Measurements from ENCODE around the gene DNMT3B. TPM values are rescaled to one million over a fixed set of nuclear protein-coding genes. Genes with fewer than 3 reads are reported as not detected.
"Not testable (repeated sequence)": the region's sequence is repeated elsewhere in the genome, so short reads cannot be mapped to it uniquely, and the experiment has no call there.

Gene DNMT3B
- total RNA-seq (under 1 TPM; 0.44 to 0.82 TPM), polyA plus RNA-seq (under 1 TPM in 2 of 3 donors, not detected in 1; 0.08 to 0.65 TPM), total RNA-seq (0.26 to 3.4 (median 1.5) reads per million in 6 experiments)

- Mint-ChIP-seq H3K9me3 (no peaks in the 10 kb centered on the region), H3K4me3 (peak within 1 kb of the TSS; percentile 83 to 94 (median 88)), H3K27ac (peak within 1 kb of the TSS; percentile 17 to 85 (median 76)), H3K27me3 (no peaks in the 10 kb centered on the region), H3K4me1 (peaks cover 11 to 24% (median 18%) of the 10 kb centered on the region in 4 donors), H3K36me3 (no peaks in the 10 kb centered on the region)
- POLR2A ChIA-PET: interaction anchor here (0.6 to 2.9 kb wide), 7 partner anchors 9 to 1074 kb away, joined by 3 to 29 read pairs (median 3); partner anchors contain the start of genes C20orf203 and COMMD7
- peak; percentile 75 to 78 for ATAC-seq
- DNase-seq: peak; percentile 56 to 81 (median 66)
Observed at GRCh38 chr20:32761831-32762753, at the start of gene DNMT3B. DNMT3B (plus strand) TSS chr20:32762385; CDS start chr20:32780324, 17,939 bp downstream.

GRCh38 chr20:32718749-32719348, 43.3 kb upstream of the DNMT3B start:
- Mint-ChIP-seq H3K9me3 (no peaks in the 10 kb centered on the region), H3K4me1 (peaks cover 2 to 13% (median 6%) of the 10 kb centered on the region in 4 donors)
- POLR2A ChIA-PET: no interaction called here

GRCh38 chr20:32727683-32728082, 34.5 kb upstream of the DNMT3B start:
- no peaks in the 10 kb centered on the region for H3K9me3 Mint-ChIP-seq
- POLR2A ChIA-PET: no interaction called here
- H3K36me3 Mint-ChIP-seq: peaks cover 4 to 58% (median 9%) of the 10 kb centered on the region in 3 donors
- ATAC-seq: no peak
- no peaks in the 10 kb centered on the region for H3K27me3 Mint-ChIP-seq
- H3K4me3 Mint-ChIP-seq: no peak overlapping the region
- H3K27ac Mint-ChIP-seq: peak overlapping the region in 9 of 10 donors; percentile 6 to 90 (median 59)
- no peak for DNase-seq
- peaks cover 18 to 36% (median 21%) of the 10 kb centered on the region in 4 donors for H3K4me1 Mint-ChIP-seq

More at GRCh38 chr20:32718749-32719348, 43.3 kb upstream of the DNMT3B start:
- no peak for DNase-seq
- no peak for ATAC-seq
- peak overlapping the region in 7 of 10 donors; percentile 4 to 73 (median 36) for H3K27ac Mint-ChIP-seq
- H3K36me3 Mint-ChIP-seq: peaks cover 0 to 57% (median 14%) of the 10 kb centered on the region in 3 donors
- no peaks in the 10 kb centered on the region for H3K27me3 Mint-ChIP-seq
- H3K4me3 Mint-ChIP-seq: no peak overlapping the region

DNA sequence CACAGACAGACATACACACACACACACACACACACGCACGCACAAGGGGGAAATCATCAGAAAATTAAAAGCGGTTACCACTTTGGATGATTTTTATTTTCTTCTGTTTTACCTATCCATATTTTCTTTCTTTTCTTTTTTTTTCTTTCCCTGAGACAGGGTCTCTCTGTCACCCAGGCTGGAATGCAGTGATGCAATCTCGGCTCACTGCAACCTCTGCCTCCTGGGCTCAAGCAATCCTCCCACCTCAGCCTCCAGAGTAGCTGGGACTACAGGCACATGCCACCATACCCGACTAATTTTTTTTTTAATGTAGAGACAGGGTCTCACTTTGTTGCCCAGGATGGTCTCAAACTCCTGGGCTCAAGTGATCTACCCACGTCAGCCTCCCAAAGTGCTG, 33.8 kb upstream of the DNMT3B start:
- DNase-seq, H3K27me3 Mint-ChIP-seq, H3K9me3 Mint-ChIP-seq, ATAC-seq, H3K4me3 Mint-ChIP-seq, POLR2A ChIA-PET: not testable (repeated sequence)
- Mint-ChIP-seq H3K27ac (peak overlapping the region in 7 of 10 donors; percentile 6 to 90 (median 60)), H3K36me3 (peaks cover 4 to 61% (median 9%) of the 10 kb centered on the region in 3 donors), H3K4me1 (peaks cover 18 to 37% (median 21%) of the 10 kb centered on the region in 4 donors)

GRCh38 chr20:32729334-32729733, 32.9 kb upstream of the DNMT3B start:
- Mint-ChIP-seq H3K4me1 (peaks cover 18 to 37% (median 21%) of the 10 kb centered on the region in 4 donors), H3K36me3 (peaks cover 4 to 64% (median 9%) of the 10 kb centered on the region in 3 donors), H3K27ac (peak overlapping the region in 2 of 10 donors; percentile 27 to 77)
- not testable (repeated sequence) for DNase-seq, H3K27me3 Mint-ChIP-seq, H3K4me3 Mint-ChIP-seq, ATAC-seq, H3K9me3 Mint-ChIP-seq
- POLR2A ChIA-PET: interaction anchor here (1.0 kb wide), 1 partner anchor 14 kb away, joined by 3 read pairs; the partner anchor contains the start of gene COMMD7

GRCh38 chr20:32731882-32732266, 30.3 kb upstream of the DNMT3B start:
- H3K27ac Mint-ChIP-seq: peak overlapping the region in 7 of 10 donors; percentile 7 to 91 (median 53)
- H3K9me3 Mint-ChIP-seq: no peaks in the 10 kb centered on the region
- peaks cover 23 to 49% (median 31%) of the 10 kb centered on the region in 4 donors for H3K4me1 Mint-ChIP-seq
- no peak for DNase-seq
- peak overlapping the region in 4 of 10 donors; percentile 9 to 75 (median 39) for H3K4me3 Mint-ChIP-seq
- no peaks in the 10 kb centered on the region for H3K27me3 Mint-ChIP-seq
- H3K36me3 Mint-ChIP-seq: peaks cover 0 to 51% (median 0%) of the 10 kb centered on the region in 3 donors
- ATAC-seq: no peak
- POLR2A ChIA-PET: no interaction called here

- ATAC-seq (peak; percentile 81 to 89), DNase-seq (peak in 7 of 10 donors; percentile 21 to 76 (median 46))
- peaks cover 11 to 66% (median 46%) of the 10 kb centered on the region in 4 donors for H3K4me1 Mint-ChIP-seq
- H3K27ac Mint-ChIP-seq: peak overlapping the region; percentile 84 to 97 (median 92)
- H3K27me3 Mint-ChIP-seq: no peaks in the 10 kb centered on the region
- peak overlapping the region; percentile 31 to 80 (median 58) for H3K4me3 Mint-ChIP-seq
- peaks cover 0 to 14% (median 0%) of the 10 kb centered on the region in 3 donors for H3K36me3 Mint-ChIP-seq
- no peaks in the 10 kb centered on the region for H3K9me3 Mint-ChIP-seq
- POLR2A ChIA-PET: interaction anchor here (0.5 to 1.0 kb wide), 4 partner anchors 26 to 84 kb away, joined by 3 to 5 read pairs (median 4); no protein-coding TSS in a partner anchor
Observed at GRCh38 chr20:32737371-32738223, 24.6 kb upstream of the DNMT3B start.

GRCh38 chr20:32741151-32741550, 21.0 kb upstream of the DNMT3B start:
- no peaks in the 10 kb centered on the region for H3K9me3 Mint-ChIP-seq
- peaks cover 0 to 3% (median 0%) of the 10 kb centered on the region in 3 donors for H3K36me3 Mint-ChIP-seq
- H3K27me3 Mint-ChIP-seq: peaks cover 0 to 1% (median 0%) of the 10 kb centered on the region in 5 donors
- ATAC-seq: no peak
- POLR2A ChIA-PET: no interaction called here
- H3K4me3 Mint-ChIP-seq: peak overlapping the region in 5 of 10 donors; percentile 28 to 98 (median 89)
- no peak for DNase-seq
- peaks cover 13 to 68% (median 47%) of the 10 kb centered on the region in 4 donors for H3K4me1 Mint-ChIP-seq
- H3K27ac Mint-ChIP-seq: peak overlapping the region in 8 of 10 donors; percentile 83 to 99 (median 95)

DNA sequence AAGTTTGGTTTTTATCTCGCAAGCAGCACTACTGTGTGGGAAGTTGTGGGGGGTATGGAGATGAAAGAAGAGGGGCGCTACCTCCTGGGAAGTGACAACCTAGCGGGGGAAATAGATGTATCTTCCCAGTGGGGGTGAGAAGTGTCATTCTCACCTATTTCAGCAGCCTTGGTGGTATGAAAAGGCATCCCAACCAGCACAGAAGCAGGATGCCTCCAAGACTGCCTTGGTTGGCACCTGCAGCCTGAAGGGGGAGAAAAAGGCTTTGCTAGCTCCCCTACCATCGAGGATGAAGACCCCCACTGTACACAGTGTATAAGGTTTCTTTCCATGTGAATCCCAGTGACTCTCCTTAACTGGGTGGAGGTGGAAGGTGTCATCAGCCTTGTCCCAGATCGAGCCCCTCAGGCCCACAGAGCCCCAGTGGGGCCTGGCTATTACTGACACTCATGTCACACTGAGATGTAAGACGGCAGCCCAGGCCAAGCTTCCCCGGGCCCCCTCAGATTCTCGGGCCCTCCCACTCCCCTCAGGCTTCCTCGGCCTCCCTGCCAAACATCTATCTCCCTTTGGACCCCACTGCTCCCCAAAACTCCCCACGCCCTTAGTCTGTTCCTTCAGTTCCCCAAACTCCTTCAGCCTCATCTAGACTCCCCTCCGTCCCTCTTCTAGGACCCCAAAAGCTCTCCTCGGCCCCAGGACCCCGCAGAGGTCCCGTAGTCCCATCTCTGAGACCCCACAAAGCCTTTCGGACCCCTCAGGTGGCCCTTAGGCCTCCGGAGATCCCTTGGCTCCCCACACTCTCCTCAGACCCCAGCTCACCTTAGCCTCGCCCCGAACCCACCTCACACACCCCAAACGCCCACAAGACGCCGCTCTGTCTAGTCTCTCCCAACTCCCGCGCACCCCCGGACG, 19.6 kb upstream of the DNMT3B start:
- Mint-ChIP-seq H3K9me3 (no peaks in the 10 kb centered on the region), H3K36me3 (peaks cover 0 to 2% (median 0%) of the 10 kb centered on the region in 3 donors), H3K4me3 (peak overlapping the region; percentile 89 to 99 (median 95)), H3K27ac (peak overlapping the region; percentile 71 to 99 (median 96)), H3K4me1 (peaks cover 12 to 57% (median 39%) of the 10 kb centered on the region in 4 donors), H3K27me3 (peaks cover 0 to 1% (median 0%) of the 10 kb centered on the region in 5 donors)
- POLR2A ChIA-PET: interaction anchor here (0.5 to 2.5 kb wide), 9 partner anchors 13 to 234 kb away, joined by 3 to 29 read pairs (median 3); partner anchors contain the start of gene DNMT3B
- ATAC-seq (peak; percentile 26 to 27), DNase-seq (peak in 5 of 10 donors; percentile 4 to 37 (median 24))

GRCh38 chr20:32743237-32744112, 18.7 kb upstream of the DNMT3B start, which contains the start of gene COMMD7:
COMMD7 (minus strand) TSS chr20:32743467; CDS start chr20:32743391, 76 bp downstream.
- Mint-ChIP-seq H3K27ac (peak within 1 kb of the TSS; percentile 71 to 99 (median 98)), H3K9me3 (no peaks in the 10 kb centered on the region), H3K4me3 (peak within 1 kb of the TSS; percentile 92 to 99 (median 95)), H3K36me3 (no peaks in the 10 kb centered on the region), H3K4me1 (peaks cover 12 to 48% (median 30%) of the 10 kb centered on the region in 4 donors), H3K27me3 (peaks cover 0 to 1% (median 0%) of the 10 kb centered on the region in 5 donors)
- DNase-seq (peak; percentile 36 to 75 (median 61)), ATAC-seq (peak; percentile 81 to 89)
- POLR2A ChIA-PET: interaction anchor here (0.5 to 2.5 kb wide), 11 partner anchors 14 to 629 kb away, joined by 3 to 29 read pairs (median 3); partner anchors contain the start of gene DNMT3B
